Ascending aorta (tissue), 2 donors: Measurements from ENCODE around the gene CFAP20DC. TPM values are rescaled to one million over a fixed set of nuclear protein-coding genes. Genes with fewer than 3 reads are reported as not detected.

Source experiments
- DNase-seq, 2 donors: peaks; one replicate each; pipeline ENCODE4 v3.0.0-alpha.2; 2019; ENCODE audit warnings: low spot score in 2 of 2
- H3K27ac ChIP-seq, 2 donors: fragments of 200-600 bp; sonication (generic); one replicate each; pipeline ENCODE4 v1.5.1; 2016 to 2017; ENCODE audit warnings: mild to moderate bottlenecking in 1 of 2
- H3K27me3 ChIP-seq: fragments of 200-600 bp; sonication (generic); one replicate; pipeline ENCODE4 v1.5.1; 2017
- H3K36me3 ChIP-seq, 2 donors: fragments of 200-600 bp; sonication (generic); one replicate each; pipeline ENCODE4 v1.5.1; 2016
- H3K4me1 ChIP-seq, 2 donors: fragments of 200-600 bp; sonication (generic); one replicate each; pipeline ENCODE4 v1.5.1; 2016 to 2017; ENCODE audit warnings: mild to moderate bottlenecking in 1 of 2
- H3K4me3 ChIP-seq, 2 donors: fragments of 200-600 bp; sonication (generic); one replicate each; pipeline ENCODE4 v1.5.1; 2016 to 2017; ENCODE audit warnings: mild to moderate bottlenecking in 1 of 2
- H3K9me3 ChIP-seq, 2 donors: fragments of 200-600 bp; sonication (generic); one replicate each; pipeline ENCODE4 v1.5.1; 2016
- CTCF ChIP-seq, 3 experiments: fragments of 200-600 bp in 2 of 3; fragments of 450-650 bp in 1 of 3; sonication (generic) in 2 of 3; IDR thresholded peaks; one replicate each; pipeline ENCODE4 v1.5.1; 2016 to 2019; ENCODE audit warnings: antibody characterized with exemption in 3 of 3, mild to moderate bottlenecking in 1 of 3, moderate library complexity in 1 of 3
- intact Hi-C: fragments of 100-400 bp; cut with DNase I; formaldehyde crosslinking; loops from one replicate; pipeline ENCODE4 v1.15.1; 2023
- total RNA-seq: library from RNA; depleted of rRNA; stranded (reverse); fragments of >200 nt; gene quantifications from one replicate; pipeline ENCODE4 v1.1.0, GENCODE V29; 2016

Gene CFAP20DC
- total RNA-seq, 1 donor from 2014 or later, result not detected

DNA sequence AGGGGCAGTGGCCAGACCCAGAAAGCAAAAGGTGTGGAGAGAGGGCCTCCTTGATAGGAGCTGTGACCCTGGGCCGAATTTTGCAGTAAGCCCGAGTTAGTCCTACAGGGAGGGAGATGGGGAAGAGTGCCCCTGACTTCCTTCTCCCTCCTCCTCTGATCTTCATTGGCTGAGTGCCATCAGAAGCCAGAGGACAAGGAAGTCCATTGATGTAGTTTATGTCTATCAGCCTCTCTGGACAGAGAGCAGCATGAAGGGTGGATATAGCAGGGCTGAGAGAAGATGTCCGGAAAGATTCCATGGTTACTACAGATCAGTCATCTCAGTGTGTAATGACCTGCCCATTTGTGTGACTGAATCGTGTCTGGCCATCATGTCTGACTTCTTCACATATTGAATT is 280.8 kb downstream of the CFAP20DC start:
- no peak for TF ChIP-seq CTCF (IDR thresholded peaks at IDR 0.05)
- no peaks in the 10 kb centered on the region for H3K9me3 ChIP-seq
- no peak overlapping the region for H3K4me3 ChIP-seq
- no peaks in the 10 kb centered on the region for H3K36me3 ChIP-seq
- no peak for DNase-seq
- H3K4me1 ChIP-seq, result no peaks in the 10 kb centered on the region
- H3K27me3 ChIP-seq, result no peaks in the 10 kb centered on the region
- intact Hi-C loops, result no loop called here
- no peak overlapping the region for H3K27ac ChIP-seq

DNA sequence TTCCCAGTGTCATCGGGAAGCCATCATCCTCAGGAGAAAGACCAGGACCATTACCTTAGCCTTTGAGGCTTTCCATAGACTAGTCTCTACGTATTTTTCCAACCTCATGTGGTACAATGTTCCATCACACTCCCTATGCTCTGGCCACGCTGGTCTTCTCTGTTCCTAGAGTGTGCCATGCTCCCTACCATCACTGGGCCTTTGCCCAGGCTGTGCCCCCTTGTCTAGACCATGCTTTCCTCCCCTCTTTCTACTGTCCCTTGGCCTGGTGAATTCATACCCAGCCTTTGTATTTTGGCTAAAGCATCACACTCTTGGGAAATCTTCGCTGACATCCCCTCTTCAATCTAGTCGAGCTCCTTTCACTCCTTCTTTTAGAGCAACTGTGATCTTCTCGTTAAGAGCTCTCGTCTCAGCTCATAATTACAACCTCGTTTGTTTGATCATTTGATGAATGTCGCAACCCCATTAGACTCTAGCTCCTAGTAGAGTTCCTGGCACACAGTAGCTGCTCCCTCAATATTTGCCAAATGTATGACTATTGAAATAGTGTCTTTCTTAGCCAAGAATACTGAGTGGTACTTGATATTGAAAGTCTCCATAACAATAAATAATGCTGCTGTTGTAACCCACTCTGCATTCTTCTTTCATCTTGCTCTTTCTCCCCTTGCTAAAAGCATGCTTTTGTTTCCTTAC is 283.1 kb downstream of the CFAP20DC start:
- H3K4me3 ChIP-seq, result no peak overlapping the region
- no peaks in the 10 kb centered on the region for H3K27me3 ChIP-seq
- no peaks in the 10 kb centered on the region for H3K4me1 ChIP-seq
- intact Hi-C loops, result no loop called here
- DNase-seq, result no peak
- H3K9me3 ChIP-seq, result no peaks in the 10 kb centered on the region
- no peak for TF ChIP-seq CTCF (IDR thresholded peaks at IDR 0.05)
- no peaks in the 10 kb centered on the region for H3K36me3 ChIP-seq
- no peak overlapping the region for H3K27ac ChIP-seq

DNA sequence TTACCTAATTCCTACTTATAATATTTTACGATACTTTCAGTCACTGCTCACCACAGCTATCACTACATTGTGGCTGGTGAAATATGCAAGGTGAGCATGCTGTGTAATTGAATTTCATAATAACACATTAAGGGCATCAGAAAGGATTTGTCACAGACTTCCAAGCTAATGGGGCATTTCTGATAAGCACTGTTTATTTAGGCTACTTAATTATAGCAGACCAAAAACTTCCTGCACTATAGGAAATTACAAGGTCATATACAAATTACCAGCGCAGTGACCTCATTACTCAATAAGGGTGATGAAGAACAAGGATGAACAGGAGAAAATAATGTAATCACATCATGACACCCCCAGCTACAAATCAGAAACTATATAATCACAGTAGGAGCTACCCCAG is 294.7 kb downstream of the CFAP20DC start:
- Histone ChIP-seq H3K9me3 (no peaks in the 10 kb centered on the region), H3K36me3 (no peaks in the 10 kb centered on the region), H3K27me3 (no peaks in the 10 kb centered on the region), H3K27ac (no peak overlapping the region), H3K4me3 (no peak overlapping the region), H3K4me1 (no peaks in the 10 kb centered on the region)
- TF ChIP-seq CTCF (IDR thresholded peaks at IDR 0.05), result no peak
- DNase-seq, result no peak
- intact Hi-C loops, result no loop called here

- no peak overlapping the region for H3K27ac ChIP-seq
- no peak for DNase-seq
- TF ChIP-seq CTCF (IDR thresholded peaks at IDR 0.05), result no peak
- H3K36me3 ChIP-seq, result no peaks in the 10 kb centered on the region
- H3K9me3 ChIP-seq, result no peaks in the 10 kb centered on the region
- H3K27me3 ChIP-seq, result no peaks in the 10 kb centered on the region
- intact Hi-C loops, result no loop called here
- H3K4me3 ChIP-seq, result no peak overlapping the region
- no peaks in the 10 kb centered on the region for H3K4me1 ChIP-seq
Observed at GRCh38 chr3:58754074-58754473, 295.8 kb downstream of the CFAP20DC start.

- intact Hi-C loops, result no loop called here
- Histone ChIP-seq H3K4me3 (no peak overlapping the region), H3K27me3 (no peaks in the 10 kb centered on the region), H3K4me1 (no peaks in the 10 kb centered on the region), H3K36me3 (no peaks in the 10 kb centered on the region), H3K9me3 (no peaks in the 10 kb centered on the region), H3K27ac (no peak overlapping the region)
- no peak for TF ChIP-seq CTCF (IDR thresholded peaks at IDR 0.05)
- no peak for DNase-seq
Observed at GRCh38 chr3:58751882-58752567, 297.8 kb downstream of the CFAP20DC start.
